GM12875 (cell line): Measurements from ENCODE around the gene REX1BD.

ENCODE experiments used
- H3K4me3 ChIP-seq: one replicate; pipeline ENCODE4 v1.5.1; 2011; ENCODE audit warnings: low read depth, low read length, control low read depth
- TF ChIP-seq, protein P1 (sequence below): IDR thresholded peaks from 2 replicates; pipeline ENCODE4 v1.5.1; 2011; ENCODE audit warnings: low read depth, mild to moderate bottlenecking, control low read depth, inconsistent platforms, low read length, moderate library complexity, borderline replicate concordance; ENCODE audit not compliant: insufficient read depth

Gene REX1BD

GRCh38 chr19:18603958-18604819 is 15.6 kb downstream of the REX1BD start:
- no peak overlapping the region for H3K4me3 ChIP-seq
- TF ChIP-seq, protein P1, sequence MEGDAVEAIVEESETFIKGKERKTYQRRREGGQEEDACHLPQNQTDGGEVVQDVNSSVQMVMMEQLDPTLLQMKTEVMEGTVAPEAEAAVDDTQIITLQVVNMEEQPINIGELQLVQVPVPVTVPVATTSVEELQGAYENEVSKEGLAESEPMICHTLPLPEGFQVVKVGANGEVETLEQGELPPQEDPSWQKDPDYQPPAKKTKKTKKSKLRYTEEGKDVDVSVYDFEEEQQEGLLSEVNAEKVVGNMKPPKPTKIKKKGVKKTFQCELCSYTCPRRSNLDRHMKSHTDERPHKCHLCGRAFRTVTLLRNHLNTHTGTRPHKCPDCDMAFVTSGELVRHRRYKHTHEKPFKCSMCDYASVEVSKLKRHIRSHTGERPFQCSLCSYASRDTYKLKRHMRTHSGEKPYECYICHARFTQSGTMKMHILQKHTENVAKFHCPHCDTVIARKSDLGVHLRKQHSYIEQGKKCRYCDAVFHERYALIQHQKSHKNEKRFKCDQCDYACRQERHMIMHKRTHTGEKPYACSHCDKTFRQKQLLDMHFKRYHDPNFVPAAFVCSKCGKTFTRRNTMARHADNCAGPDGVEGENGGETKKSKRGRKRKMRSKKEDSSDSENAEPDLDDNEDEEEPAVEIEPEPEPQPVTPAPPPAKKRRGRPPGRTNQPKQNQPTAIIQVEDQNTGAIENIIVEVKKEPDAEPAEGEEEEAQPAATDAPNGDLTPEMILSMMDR = no peak

DNA sequence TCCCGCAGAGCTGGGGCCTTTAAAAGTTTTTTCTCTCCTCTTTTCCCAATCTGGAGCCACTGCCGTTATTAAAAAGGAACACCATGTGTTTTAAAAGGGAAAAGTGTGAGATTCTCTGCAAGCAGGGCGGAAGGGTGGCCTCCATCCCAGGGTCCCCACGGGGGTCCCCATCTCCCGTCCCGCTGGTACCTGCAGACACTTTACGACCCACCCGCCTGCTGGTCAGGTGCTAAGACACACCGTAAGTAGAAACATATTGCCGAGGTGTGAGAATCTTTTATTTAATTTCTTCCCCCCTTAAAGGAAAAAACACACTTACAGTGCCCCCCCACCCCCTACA is 16.2 kb downstream of the REX1BD start:
- TF ChIP-seq, protein P1 = no peak
- no peak overlapping the region for H3K4me3 ChIP-seq

DNA sequence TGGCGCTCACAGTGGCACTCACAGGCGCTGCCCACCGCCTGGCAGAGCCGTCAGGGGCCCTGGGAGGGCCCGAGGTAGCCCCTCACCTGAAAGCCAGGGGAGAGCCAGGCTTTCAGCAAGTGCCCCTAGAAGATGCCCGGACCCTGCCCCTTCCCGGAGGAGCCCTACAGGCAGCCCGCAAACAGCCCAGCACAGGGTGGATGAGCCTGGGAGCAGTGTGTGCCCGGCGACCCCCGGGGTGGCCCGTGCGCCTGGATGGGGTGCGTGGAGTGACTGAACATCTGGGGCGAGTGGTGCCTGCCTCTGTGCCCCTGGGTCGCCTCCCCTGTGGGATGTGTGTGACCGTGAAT is 16.6 kb downstream of the REX1BD start:
- no peak overlapping the region for H3K4me3 ChIP-seq
- TF ChIP-seq, protein P1 = no peak

- H3K4me3 ChIP-seq = no peak overlapping the region
- TF ChIP-seq, protein P1 = no peak
Observed at GRCh38 chr19:18605546-18606280, 17.1 kb downstream of the REX1BD start.

DNA sequence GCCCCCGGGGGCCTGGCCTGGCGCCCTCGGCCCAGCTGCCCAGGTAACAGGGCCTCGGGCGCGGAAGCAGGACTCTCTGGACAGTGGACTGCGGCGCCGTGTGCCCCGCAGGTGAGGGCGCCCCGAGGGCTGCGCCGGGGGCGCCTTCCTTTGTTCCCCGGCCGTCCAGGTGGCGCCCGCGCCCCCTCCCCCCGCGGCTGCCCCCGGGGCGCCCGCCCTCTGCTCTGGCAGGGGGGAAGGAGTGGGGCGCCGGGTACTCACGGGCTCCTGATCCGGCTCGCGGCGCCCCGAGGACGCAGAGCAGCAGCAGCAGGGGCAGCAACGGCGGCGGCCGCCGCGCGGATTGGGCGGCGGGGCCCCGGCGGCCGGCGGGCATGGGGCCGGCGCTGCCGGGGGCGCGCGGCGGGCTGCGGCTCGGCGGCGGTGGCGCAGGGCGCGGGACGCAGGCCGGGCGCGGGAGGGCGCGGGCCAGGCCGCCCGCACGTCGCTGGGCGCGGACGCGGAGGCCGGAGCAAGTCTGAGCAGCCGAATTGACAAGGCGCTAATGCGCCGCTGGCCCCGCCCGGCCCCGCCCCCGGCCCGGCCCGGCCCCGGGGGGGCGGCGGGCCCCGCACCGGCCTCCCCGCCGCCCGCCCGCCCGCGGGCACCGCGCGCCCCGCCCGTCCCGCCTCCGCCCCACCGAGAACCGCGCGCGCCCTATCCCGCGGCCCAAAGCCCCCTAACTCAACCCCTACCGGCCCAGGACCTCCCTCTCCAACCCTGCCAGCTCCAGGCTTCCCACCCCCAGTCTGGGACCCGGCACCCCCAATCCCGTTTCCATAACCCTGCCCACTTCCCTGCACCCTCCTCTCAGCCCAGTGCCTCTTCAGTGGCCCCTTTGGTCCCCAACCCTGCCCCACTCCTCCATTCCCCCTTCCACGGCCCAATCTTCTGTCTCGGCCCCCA is 18.0 kb downstream of the REX1BD start, which contains the start of gene CRLF1:
Gene CRLF1, minus strand, starts transcription at position 519 of the 945 bp plus-strand sequence. Its CDS starts 143 bp downstream, at position 376.
- H3K4me3 ChIP-seq = no peak within 1 kb of the TSS
- TF ChIP-seq, protein P1 = no peak

DNA sequence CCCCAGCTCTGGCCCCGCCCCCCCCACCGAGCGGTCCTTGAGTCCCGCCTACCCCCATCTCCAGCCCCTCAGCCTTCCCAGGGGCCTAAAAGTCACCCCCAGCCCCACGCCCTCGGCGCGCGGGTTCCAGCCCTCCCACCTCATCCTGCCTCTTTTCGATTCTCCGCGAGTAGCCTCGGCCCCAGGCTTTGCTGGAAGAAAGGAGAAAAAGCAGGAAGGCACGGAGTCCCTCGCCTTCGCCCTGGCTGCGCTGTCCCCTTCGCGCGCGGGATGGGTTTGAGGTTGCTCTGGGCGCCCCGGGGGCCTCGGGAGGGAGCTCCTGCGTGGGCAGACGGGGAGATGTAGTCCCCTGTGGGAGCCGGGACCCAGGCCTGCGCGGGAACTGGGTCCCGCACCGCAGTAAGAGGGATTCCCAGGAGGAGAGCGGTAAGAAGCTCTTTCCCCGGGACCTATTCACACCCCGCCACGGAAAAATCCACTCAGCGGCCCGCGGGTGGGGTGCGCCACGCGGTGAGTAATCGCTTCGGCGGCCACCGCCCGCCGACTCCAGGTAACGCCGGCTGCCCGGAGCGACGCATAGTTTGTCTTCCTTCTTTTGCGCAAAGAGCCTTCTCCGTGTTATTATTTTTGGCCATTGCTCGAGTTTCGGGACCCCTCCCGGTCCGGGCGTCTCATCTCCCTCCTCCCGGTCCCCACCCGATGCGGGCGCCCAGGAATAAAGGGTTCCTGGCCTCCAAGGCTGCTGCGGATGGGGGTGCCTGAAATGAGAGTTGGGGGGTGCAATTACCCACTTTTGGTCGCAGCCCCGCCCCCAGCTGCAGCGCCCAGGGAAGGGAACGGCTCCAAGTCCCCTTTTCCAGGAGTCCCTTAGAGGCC is 18.9 kb downstream of the REX1BD start:
- no peak overlapping the region for H3K4me3 ChIP-seq
- TF ChIP-seq, protein P1 = no peak
